GM12891 (cell line): Measurements from ENCODE around the gene TAS1R1.

Source experiments
- POLR2A ChIP-seq: IDR thresholded peaks from 2 replicates; pipeline ENCODE4 v1.6.1; 2011; ENCODE audit warnings: low read depth, low read length, control low read depth
- TAF1 ChIP-seq: IDR thresholded peaks from 2 replicates; pipeline ENCODE4 v1.6.1; 2011; ENCODE audit warnings: low read depth, low read length, control low read depth

DNA sequence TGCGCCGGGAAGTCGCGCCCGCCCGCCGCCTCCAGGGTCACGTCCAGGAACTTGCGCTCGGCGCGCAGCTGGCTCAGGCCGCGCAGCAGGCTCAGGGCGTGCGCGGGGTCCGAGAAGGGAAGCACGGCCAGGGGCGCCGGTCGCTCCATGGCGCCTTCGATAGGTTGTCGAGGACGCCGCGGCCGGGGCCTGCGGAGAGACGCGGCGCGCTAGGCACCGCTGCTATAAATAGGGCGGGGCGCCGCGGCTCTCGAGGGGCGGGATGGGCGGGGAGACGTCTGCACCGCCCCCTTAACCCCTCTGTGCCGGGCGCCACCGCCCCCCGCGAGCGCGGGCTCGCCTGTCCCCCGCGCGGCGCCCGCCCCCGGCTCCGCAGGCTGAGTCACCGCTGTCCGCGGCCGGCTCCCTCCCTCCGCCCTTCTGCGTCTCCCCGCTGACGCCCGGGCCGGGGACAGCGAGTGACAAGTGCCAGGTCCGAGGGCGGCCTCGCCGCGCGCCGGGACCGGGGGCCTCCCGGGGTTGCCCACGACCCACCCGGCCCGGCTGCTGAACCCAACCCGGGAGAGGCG is 47.6 kb downstream of the TAS1R1 start, which contains the start of gene KLHL21:
- TF ChIP-seq POLR2A: peak; percentile 73
- TF ChIP-seq TAF1: peak; percentile 15; the same call in 1 of the 2 replicates
